Natural killer cell (primary cell): ENCODE data around the gene MFAP4. TPM values are rescaled to one million over a fixed set of nuclear protein-coding genes. Genes with fewer than 3 reads are reported as not detected.

Experiments used
- ATAC-seq, 3 donors: fragments of 150-1000 bp in 2 of 3; fragments of 200-7000 bp in 1 of 3; cut with Tn5 transposase; 1 replicate in 1 of 3; 2 replicates in 2 of 3; pipeline ENCODE4 v1.10.0; 2021; ENCODE audit warnings: mild to moderate bottlenecking in 2 of 3, moderate library complexity in 2 of 3
- DNase-seq, 2 donors: peaks; one replicate each; pipeline versions ENCODE4 v3.0.0 to v3.0.0-alpha.2; 2013 to 2021; ENCODE audit warnings: mixed read lengths in 1 of 2
- H3K27ac ChIP-seq: one replicate; pipeline ENCODE4 v1.5.1; 2013; ENCODE audit warnings: mild to moderate bottlenecking, low read length
- H3K27me3 ChIP-seq: one replicate; pipeline ENCODE4 v1.6.1; 2013; ENCODE audit warnings: low read length; ENCODE audit not compliant: control insufficient read depth, insufficient read depth
- H3K36me3 ChIP-seq: one replicate; pipeline ENCODE4 v1.6.1; 2013; ENCODE audit warnings: low read length; ENCODE audit not compliant: control insufficient read depth, insufficient read depth
- H3K4me1 ChIP-seq: one replicate; pipeline ENCODE4 v1.6.1; 2013; ENCODE audit warnings: low read length; ENCODE audit not compliant: control insufficient read depth, insufficient read depth
- H3K4me3 ChIP-seq: one replicate; pipeline ENCODE4 v1.5.1; 2013; ENCODE audit warnings: low read length
- H3K9me3 ChIP-seq: one replicate; pipeline ENCODE4 v1.6.1; 2013; ENCODE audit warnings: low read length; ENCODE audit not compliant: control insufficient read depth, insufficient read depth
- H3K27ac Mint-ChIP-seq, 2 donors: one replicate each; pipeline ENCODE4 v1.8.0; 2022; ENCODE audit warnings: mild to moderate bottlenecking in 2 of 2, mixed read lengths in 2 of 2, moderate library complexity in 1 of 2
- H3K27me3 Mint-ChIP-seq, 2 donors: one replicate each; pipeline ENCODE4 v1.8.0; 2022; ENCODE audit warnings: low read depth in 2 of 2, mixed read lengths in 2 of 2
- H3K36me3 Mint-ChIP-seq: one replicate; pipeline ENCODE4 v1.8.0; 2022; ENCODE audit warnings: mixed read lengths
- H3K4me1 Mint-ChIP-seq, 2 donors: one replicate each; pipeline ENCODE4 v1.8.0; 2022; ENCODE audit warnings: mixed read lengths in 2 of 2
- H3K4me3 Mint-ChIP-seq: one replicate; pipeline ENCODE4 v1.8.0; 2022; ENCODE audit warnings: mild to moderate bottlenecking, moderate library complexity, mixed read lengths
- H3K9me3 Mint-ChIP-seq, 2 donors: one replicate each; pipeline ENCODE4 v1.8.0; 2022; ENCODE audit warnings: mixed read lengths in 2 of 2
- CTCF ChIP-seq: fragments of 200-600 bp; IDR thresholded peaks from one replicate; pipeline ENCODE4 v1.8.0; 2022; ENCODE audit warnings: antibody characterized with exemption
- WGBS: methylation state at CpG from one replicate; pipeline ENCODE4 v1.1.7; 2013; ENCODE audit warnings: missing lambda C conversion rate; ENCODE audit not compliant: insufficient coverage; 5-methylcytosine and 5-hydroxymethylcytosine counted together
- intact Hi-C: fragments of 100-400 bp; cut with micrococcal nuclease; formaldehyde crosslinking; loops from one replicate; pipeline ENCODE4 v1.14.2; 2022
- total RNA-seq, 4 donors: library from RNA; stranded (reverse); fragments of 120-200 nt in 1 of 4; gene quantifications; one replicate each; pipeline versions ENCODE4 v1.2.3 to v1.2.4, GENCODE V29; 2013 to 2022

MFAP4 gene
- total RNA-seq, 3 donors from 2014 or later (not counting 1 experiment from before 2014, with no cell fraction given), result not detected

DNA sequence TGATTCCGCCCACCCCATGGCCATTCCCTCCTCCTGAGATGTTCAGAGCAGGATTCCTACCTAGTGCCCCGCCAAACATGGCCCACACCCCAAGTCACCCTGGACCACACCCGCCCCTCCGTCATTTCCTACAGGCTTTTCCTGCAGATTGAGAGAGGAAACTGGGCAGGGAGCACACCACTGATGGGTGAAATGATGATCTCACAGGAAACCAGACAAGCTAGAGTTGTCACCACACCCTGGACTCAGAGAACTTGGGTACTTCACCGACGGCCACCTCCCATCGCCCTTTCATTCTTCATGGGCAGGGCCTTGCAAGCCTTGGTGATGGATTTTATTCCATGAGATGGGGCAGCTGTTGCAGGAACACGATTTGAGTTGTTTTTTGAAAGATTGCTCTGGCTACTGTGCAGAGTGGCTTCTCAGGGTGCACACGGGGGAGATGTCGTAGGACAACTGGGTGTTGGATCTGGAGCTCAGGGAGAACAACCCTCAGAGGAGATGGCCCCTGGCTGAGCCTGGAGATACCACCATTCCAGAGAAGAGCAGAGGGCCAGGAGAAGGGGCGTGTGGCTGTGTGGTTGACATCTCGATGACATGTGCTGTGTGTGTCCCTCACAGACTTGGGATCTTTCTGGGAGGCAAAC, 17.0 kb downstream of the MFAP4 start:
- no peak for TF ChIP-seq CTCF
- Histone ChIP-seq H3K27ac (peak overlapping the region; percentile 80), H3K27me3 (no peaks in the 10 kb centered on the region), H3K4me3 (no peak overlapping the region), H3K9me3 (no peaks in the 10 kb centered on the region), H3K4me1 (peaks cover 58% of the 10 kb centered on the region), H3K36me3 (no peaks in the 10 kb centered on the region)
- Mint-ChIP-seq H3K4me1 (peaks cover 57 to 72% of the 10 kb centered on the region in 2 donors), H3K36me3 (no peaks in the 10 kb centered on the region), H3K27ac (peak overlapping the region; percentile 91 to 95), H3K27me3 (no peaks in the 10 kb centered on the region), H3K4me3 (peak overlapping the region; percentile 91), H3K9me3 (no peaks in the 10 kb centered on the region)
- ATAC-seq (peak; percentile 81 to 85 (median 82)), DNase-seq (peak; percentile 35 to 69)
- intact Hi-C loops, result loop anchor here (5.0 to 10.0 kb wide), 2 partner anchors 137 to 275 kb away; partner anchors contain the start of gene ALDH3A2
- 29% methylated on average over 12 of the region's 12 CpGs for WGBS

DNA sequence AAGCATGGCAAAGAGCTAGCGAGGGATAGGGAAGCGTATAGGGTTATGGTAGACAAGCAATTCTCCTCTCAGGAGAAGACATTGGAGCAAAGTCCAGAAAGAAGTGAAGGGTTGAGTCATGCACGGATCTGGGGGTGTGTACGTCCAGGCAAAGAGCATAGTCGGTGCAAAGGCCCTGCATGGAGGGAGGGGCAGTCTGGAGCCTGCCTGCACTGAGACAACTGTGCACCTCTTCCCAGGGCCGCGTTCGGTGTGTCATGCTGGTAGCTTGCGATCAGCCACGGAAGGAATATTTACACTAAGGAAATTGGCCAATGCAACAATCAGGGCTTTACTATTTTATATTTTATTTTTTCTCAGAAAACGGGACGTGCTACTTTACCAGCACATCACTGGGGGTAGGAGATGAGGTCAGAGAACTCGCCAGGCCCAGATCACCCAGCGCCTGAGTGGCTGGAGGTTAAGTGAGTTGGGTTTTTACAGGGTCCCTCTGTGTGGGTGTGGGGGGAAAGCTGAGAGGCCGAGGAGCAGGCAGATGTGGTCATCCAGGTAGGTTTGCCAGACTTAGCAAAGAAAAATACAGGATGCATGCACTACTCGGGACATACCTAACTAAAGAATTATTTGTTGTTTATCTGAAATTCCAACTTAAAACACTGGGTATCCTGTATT, 17.7 kb downstream of the MFAP4 start:
- ATAC-seq (no peak), DNase-seq (no peak)
- Mint-ChIP-seq H3K9me3 (no peaks in the 10 kb centered on the region), H3K4me1 (peaks cover 52 to 68% of the 10 kb centered on the region in 2 donors), H3K27me3 (no peaks in the 10 kb centered on the region), H3K4me3 (peak overlapping the region; percentile 91), H3K36me3 (no peaks in the 10 kb centered on the region), H3K27ac (peak overlapping the region; percentile 91 to 95)
- no peaks in the 10 kb centered on the region for H3K36me3 ChIP-seq
- H3K4me3 ChIP-seq, result no peak overlapping the region
- H3K27me3 ChIP-seq, result no peaks in the 10 kb centered on the region
- H3K9me3 ChIP-seq, result no peaks in the 10 kb centered on the region
- H3K4me1 ChIP-seq, result peaks cover 58% of the 10 kb centered on the region
- intact Hi-C loops, result loop anchor here (10.0 kb wide), 1 partner anchor 276 kb away; the partner anchor contains the start of gene ALDH3A2
- WGBS, result 82% methylated on average over 16 of the region's 16 CpGs
- peak overlapping the region; percentile 80 for H3K27ac ChIP-seq
- no peak for TF ChIP-seq CTCF

- Mint-ChIP-seq H3K4me3 (peak overlapping the region; percentile 4), H3K36me3 (no peaks in the 10 kb centered on the region), H3K27me3 (no peaks in the 10 kb centered on the region), H3K4me1 (peaks cover 55 to 67% of the 10 kb centered on the region in 2 donors), H3K27ac (peak overlapping the region; percentile 91 to 95), H3K9me3 (no peaks in the 10 kb centered on the region)
- WGBS, result 95% methylated on average over 4 of the region's 4 CpGs
- H3K4me1 ChIP-seq, result peaks cover 58% of the 10 kb centered on the region
- no peaks in the 10 kb centered on the region for H3K27me3 ChIP-seq
- ATAC-seq (no peak), DNase-seq (no peak)
- no peak for TF ChIP-seq CTCF
- no peak overlapping the region for H3K27ac ChIP-seq
- no peak overlapping the region for H3K4me3 ChIP-seq
- intact Hi-C loops, result loop anchor here (10.0 kb wide), 1 partner anchor 277 kb away; the partner anchor contains the start of gene ALDH3A2
- no peaks in the 10 kb centered on the region for H3K36me3 ChIP-seq
- H3K9me3 ChIP-seq, result no peaks in the 10 kb centered on the region
Measured at GRCh38 chr17:19368229-19368628, 18.8 kb downstream of the MFAP4 start.
